B cell (primary cell): ENCODE measurements around the gene MALSU1.

Experiments used
- CTCF ChIP-seq: fragments of 200-600 bp; IDR thresholded peaks from one replicate; pipeline ENCODE4 v1.8.0; 2022; ENCODE audit warnings: antibody characterized with exemption, mild to moderate bottlenecking
- EZH2 ChIP-seq: IDR thresholded peaks from 2 replicates; pipeline ENCODE4 v1.6.1; 2012; ENCODE audit warnings: borderline replicate concordance, low read depth, mild to moderate bottlenecking, moderate library complexity, low read length; ENCODE audit not compliant: insufficient read depth, poor library complexity, severe bottlenecking

- no peak for TF ChIP-seq CTCF
- TF ChIP-seq EZH2, result no peak
These were observed 37.7 kb downstream of the MALSU1 start for GRCh38 chr7:23336799-23337283.
